Eye (tissue), 1 donor: Measurements from ENCODE around the gene ARRB1.
A peak's percentile ranks its signal among the peaks of the same experiment; 100 is the strongest.
"Not testable (repeated sequence)": the region's sequence is repeated elsewhere in the genome, so short reads cannot be mapped to it uniquely, and the experiment has no call there.

Source experiments
- DNase-seq: peaks from one replicate; pipeline ENCODE4 v3.0.0-alpha.2; 2015

The ARRB1 gene

GRCh38 chr11:75320643-75321042, 30.8 kb downstream of the ARRB1 start:
- no peak for DNase-seq

- DNase-seq: no peak
Measured at GRCh38 chr11:75320046-75320618, 31.3 kb downstream of the ARRB1 start.

GRCh38 chr11:75319035-75319877, 32.2 kb downstream of the ARRB1 start:
- no peak for DNase-seq

GRCh38 chr11:75317446-75318122, 33.9 kb downstream of the ARRB1 start:
- DNase-seq: no peak

- DNase-seq: no peak
Measured at GRCh38 chr11:75315439-75315805, 36.0 kb downstream of the ARRB1 start.

GRCh38 chr11:75314771-75315438, 36.6 kb downstream of the ARRB1 start:
- DNase-seq: no peak

- DNase-seq: peak; percentile 45
Measured at GRCh38 chr11:75313513-75314272, 37.8 kb downstream of the ARRB1 start.

- DNase-seq: no peak
Measured at GRCh38 chr11:75312346-75312745, 39.1 kb downstream of the ARRB1 start.

GRCh38 chr11:75311858-75312288, 39.6 kb downstream of the ARRB1 start:
- peak; percentile 77 for DNase-seq

GRCh38 chr11:75308986-75309385, 42.5 kb downstream of the ARRB1 start:
- no peak for DNase-seq

- DNase-seq: no peak
Measured at GRCh38 chr11:75308116-75308515, 43.3 kb downstream of the ARRB1 start.

- no peak for DNase-seq
Measured at GRCh38 chr11:75307058-75307457, 44.4 kb downstream of the ARRB1 start.

GRCh38 chr11:75306529-75306928, 44.9 kb downstream of the ARRB1 start:
- DNase-seq: no peak

GRCh38 chr11:75305993-75306392, 45.5 kb downstream of the ARRB1 start:
- DNase-seq: no peak

- no peak for DNase-seq
Measured at GRCh38 chr11:75305452-75305851, 46.0 kb downstream of the ARRB1 start.

GRCh38 chr11:75304941-75305340, 46.5 kb downstream of the ARRB1 start:
- not testable (repeated sequence) for DNase-seq

GRCh38 chr11:75303544-75304224, 47.8 kb downstream of the ARRB1 start:
- DNase-seq: no peak

GRCh38 chr11:75302371-75302770, 49.1 kb downstream of the ARRB1 start:
- DNase-seq: no peak

GRCh38 chr11:75301601-75302345, 49.7 kb downstream of the ARRB1 start:
- peak; percentile 28 for DNase-seq

- DNase-seq: no peak
Measured at GRCh38 chr11:75301131-75301530, 50.3 kb downstream of the ARRB1 start.

- DNase-seq: no peak
Measured at GRCh38 chr11:75298976-75299260, 52.5 kb downstream of the ARRB1 start.
